NCI-H2227 (cell line): ENCODE measurements around the gene NHLRC2.

ENCODE experiments used
- DNase-seq: peaks from one replicate; lab custom pipeline; 2025; ENCODE audit not compliant: unreplicated experiment; lab: John Stamatoyannopoulos, UW

Gene NHLRC2

DNA sequence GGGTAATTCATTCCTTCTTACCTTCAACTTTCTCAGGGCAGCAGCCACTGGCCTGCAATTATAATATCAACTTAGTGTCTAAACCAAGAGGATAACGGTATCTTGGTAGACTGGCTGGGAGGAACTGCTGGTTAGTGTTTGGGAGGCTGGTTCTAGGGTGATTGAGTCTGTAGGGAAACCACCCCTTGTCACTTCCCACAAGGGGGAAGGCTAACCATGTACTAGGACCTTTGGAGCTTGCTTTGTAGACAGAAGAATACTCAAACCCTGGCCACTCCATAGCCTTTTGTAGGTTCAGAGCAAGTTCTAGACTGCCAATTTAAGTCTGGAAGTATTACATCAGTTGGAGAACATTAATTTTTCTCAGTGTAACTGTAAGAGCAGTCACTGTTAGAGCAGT is 51.3 kb downstream of the NHLRC2 start:
- DNase-seq: no peak

DNA sequence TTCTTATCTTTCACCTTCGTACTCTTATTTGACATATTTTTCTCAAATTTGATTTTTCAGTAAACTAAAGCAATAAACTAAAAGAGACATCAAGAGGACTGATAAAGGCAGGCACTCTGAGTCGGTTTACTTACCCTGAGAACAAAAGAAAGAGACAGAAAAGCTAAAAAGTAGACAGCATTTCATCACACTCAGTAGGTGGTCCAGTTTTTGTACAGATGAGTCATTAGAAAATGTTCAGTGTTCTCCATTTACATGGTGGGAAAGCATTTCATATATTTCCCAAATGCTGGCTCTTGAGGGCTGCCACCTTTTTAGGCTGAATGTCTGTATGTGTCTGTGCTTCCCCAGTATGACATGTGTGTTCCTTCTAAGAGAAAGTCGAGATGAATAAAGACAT is 52.7 kb downstream of the NHLRC2 start:
- no peak for DNase-seq

DNA sequence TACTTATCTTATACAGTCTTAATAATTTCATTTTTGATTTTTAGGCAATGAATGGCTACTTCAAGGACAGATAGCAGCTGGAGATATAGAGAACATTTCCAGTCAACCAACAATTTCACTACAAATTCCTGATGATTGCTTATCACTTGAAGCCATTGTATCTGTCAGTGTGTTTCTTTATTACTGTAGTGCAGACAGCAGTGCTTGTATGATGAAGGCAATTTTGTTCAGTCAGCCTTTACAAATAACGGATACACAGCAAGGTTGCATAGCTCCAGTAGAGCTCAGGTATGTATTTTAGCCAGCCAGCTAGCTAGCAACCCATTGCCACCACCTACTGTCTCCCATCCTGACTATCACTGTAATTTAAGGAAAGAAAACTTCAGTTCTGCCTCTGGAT is 53.8 kb downstream of the NHLRC2 start:
- no peak for DNase-seq

DNA sequence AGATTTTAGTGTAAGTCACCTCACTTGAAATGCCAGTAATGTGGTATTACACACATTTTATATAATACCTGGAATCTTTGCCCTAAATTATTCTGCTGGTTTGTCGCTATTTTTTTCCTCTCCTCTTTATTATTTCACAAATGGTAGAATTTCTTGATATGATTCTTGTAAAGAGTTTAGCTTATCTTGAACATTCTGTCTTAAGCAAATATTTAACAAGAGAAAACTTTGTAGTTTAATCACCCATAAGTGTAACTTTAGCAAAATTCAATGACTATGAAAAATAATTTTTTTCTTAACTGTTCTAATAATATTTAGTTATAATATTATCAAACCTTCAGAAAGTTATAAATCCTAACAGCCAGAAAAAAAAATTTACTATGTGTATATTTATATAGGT is 56.7 kb downstream of the NHLRC2 start:
- DNase-seq: no peak

DNA sequence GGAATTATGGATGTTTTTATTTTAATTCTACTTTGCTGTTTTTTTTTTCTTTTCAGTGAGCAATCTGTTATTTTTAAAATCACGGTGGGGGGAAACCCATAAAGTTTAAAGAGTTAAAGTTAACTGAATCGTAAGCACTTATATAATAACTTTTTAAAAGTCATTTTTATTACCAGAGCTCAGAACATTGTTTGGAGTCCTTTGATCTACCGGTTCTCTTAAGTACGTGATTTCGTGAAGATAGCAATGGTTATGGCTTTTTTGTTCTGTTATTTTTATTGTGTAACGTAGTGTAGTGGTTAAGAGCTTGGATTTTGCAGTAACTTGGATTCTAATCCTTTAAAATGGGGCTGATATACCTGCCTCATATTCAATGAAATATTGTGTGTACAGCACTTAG is 57.4 kb downstream of the NHLRC2 start:
- no peak for DNase-seq

DNA sequence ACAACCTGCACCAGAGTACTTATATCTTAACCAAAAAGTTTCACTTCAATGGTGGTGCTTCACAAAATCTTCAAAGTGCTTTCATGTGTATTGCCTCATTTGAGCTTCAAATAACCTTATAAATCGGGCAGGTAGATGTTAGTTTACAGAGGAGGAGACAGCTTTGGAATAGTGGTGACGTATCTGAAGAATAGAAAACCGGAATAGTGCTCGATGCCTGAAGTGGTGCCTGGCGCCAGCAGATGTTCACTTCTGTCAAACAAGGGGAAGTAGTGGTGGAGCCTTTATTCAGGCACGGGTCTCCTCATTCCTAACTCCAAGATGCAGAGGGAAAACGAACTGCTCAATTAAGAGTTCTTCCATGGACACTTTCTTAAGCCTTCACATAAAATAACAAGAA is 58.1 kb downstream of the NHLRC2 start:
- DNase-seq: no peak

DNA sequence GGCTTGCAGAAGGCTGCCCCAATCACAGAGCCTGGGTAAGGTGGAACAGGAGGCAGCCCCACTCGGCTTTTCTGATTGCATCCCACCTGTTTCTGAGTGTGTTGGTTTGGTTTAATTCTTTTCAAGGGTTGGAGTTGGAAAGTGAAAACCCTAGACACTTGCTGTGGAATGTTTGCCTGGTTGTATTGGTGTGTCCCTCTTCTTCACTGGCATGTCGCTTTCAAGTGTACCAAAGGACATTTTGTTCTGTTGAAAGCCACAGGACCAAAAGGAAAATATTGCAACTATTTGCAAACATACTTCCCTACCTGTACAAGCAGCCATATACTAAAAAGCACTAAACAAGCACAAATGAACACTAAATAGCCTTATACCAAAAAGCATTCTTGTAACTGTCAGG is 60.5 kb downstream of the NHLRC2 start:
- no peak for DNase-seq

DNA sequence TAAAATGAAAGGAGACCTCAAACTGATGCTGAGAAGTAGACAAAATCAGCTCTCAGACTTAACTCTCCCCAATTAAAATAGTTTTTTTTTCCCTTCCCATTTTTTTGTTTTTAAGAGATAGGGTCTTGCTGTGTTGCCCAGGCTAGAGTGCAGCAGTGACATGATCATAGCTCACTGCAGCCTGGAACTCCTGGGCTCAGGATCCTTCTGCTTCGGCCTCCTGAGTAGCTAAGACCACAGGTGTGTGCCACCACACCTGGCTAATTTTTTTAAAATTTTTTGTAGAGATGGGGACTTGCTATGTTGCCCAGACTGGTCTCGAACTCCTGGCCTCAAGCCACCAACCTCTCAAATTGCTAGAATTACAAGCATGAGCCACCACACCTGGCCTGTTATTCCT is 61.1 kb downstream of the NHLRC2 start:
- DNase-seq: no peak

DNA sequence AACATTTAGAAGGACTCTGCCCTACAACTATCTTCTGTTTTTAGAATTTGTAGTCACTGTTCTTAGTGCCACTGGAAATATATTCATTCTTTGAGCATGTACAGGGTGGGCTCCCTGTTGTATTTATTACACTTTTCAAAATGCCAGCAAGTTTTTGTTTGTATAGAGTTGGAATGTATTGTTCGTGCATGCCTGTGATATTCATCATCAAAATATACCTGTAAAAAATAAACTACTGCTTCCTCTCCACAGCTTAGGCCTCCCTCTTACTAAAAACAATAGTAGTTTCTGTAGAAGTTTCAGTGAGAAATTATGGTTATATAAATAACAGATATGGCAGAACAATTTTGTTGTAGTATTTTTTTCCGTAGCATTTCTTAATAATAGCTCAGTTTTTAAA is 61.6 kb downstream of the NHLRC2 start:
- no peak for DNase-seq

DNA sequence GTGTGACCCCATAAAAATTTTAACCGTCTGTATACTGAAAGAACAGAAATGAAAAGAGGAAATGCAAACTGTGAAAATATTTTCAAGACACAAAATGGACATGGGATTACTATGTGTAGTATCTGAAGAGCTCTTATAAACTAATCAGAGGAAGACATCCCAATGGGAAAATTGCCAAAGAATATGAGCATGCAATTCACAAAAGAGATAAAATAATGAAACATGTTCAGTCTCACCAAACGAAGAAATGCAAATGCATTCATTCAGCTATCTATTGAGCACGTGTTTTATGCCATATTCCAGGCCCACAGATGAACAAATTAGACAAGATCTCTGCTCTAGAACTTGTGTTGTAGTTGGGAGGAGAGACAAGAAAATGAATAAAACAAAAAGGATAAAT is 63.2 kb downstream of the NHLRC2 start:
- no peak for DNase-seq

DNA sequence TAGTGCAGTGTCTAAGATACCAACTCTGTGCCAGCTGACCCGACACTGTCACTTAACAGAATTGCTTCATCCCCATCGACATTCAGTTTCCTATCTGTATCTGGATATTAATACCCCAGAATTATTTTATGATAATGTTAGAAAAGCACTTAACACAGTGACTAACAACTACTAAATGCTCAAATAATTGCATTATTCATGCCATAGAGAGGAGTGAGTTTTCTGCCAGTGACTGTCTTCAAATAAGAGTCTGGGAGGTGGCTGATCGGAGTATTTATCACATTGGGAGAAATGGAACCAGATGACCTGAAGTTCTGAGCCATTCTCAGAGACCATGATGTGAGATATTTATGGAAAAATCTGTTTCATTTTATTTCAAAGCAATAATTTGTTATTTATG is 65.7 kb downstream of the NHLRC2 start:
- DNase-seq: no peak

DNA sequence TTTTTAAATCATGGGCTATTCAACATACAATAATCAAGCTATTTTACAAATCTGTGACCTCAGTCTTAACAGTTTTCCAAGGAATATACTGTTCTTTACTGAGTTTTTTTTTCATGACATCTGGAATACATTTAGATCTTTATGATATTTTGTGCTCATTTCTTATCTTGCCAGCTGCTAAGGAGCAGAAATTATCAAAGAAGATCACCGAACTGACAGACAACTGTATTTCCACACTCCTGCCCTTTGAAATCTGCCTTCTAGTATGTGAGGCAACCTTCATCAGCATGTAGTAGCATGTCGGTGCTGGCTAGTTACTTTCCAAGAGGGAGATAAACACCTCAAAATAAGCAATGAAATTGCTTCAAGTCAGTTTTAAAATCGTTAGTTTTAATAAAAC is 66.4 kb downstream of the NHLRC2 start:
- no peak for DNase-seq

DNA sequence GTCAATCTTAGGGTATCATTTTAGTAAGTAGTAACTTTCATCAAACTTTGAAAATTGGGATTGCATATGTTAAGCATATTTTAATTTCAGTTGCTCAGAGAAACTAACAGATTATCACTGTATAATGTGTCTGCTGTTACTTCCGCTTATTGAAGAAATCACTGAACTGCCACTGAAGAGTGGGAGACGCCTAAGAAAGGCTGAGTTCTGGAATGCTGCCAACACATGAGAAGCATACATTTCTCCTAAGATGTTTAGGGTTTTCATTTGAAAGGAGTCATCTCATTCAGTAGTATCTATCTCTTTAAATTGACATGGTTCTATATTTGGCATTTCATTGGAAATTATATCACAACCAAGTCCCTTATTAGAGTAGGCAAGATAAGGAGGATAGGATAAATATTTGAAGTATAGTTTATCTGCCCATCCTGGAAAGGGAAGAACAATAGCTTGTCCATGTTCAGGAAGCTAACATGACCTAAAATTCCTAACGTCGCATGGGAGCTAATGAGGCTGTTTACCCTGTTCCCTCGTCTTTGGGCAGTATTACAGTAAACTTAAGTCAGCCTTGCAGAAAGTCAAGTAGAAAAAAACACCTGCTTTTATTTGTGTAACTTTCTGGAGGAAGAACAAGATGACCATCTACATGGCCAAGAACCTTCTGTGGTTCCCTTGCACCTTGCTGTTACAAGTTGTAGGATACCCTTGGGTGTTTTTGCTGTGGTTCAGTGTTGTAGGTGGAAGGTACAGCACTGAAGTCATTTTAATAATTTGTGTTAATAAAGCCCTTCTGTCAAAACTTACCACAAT is 67.3 kb downstream of the NHLRC2 start:
- peak; percentile 17 for DNase-seq

DNA sequence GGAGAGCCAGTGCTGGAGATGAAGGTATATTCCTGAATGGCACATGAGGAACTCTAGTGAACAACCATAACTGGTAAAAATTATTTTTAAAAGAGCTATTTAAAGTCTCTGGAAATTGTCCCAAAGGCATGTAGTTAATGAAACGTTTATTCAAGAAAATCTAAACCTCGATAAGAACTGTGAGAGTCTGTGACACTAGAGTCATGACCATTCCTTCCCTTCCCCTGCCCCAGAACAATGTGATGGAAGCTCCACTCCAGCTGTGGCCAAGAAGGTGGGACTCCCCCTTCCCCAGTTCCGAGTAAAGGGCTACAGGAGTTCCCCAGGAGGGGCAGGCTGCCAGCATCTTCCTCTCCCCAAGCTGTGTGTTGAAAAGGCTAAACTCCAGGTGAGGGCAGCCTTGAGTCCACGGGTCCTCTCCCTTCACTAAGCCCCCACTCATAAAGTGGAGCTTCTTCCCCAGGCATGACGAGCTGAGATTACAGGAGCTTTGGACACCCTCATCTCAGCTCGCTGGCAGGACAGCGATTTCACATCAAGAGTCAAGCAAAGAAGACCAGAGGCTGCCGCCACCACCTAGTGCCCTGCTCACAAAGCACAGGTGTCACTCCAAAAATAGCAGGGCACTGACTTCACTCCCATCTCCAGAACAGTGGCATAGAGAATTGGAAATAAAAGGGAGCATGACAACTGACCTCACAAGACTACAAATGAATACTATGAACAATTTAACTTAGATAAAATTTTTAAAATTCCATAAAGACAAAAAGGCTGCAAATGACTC is 68.5 kb downstream of the NHLRC2 start:
- no peak for DNase-seq

DNA sequence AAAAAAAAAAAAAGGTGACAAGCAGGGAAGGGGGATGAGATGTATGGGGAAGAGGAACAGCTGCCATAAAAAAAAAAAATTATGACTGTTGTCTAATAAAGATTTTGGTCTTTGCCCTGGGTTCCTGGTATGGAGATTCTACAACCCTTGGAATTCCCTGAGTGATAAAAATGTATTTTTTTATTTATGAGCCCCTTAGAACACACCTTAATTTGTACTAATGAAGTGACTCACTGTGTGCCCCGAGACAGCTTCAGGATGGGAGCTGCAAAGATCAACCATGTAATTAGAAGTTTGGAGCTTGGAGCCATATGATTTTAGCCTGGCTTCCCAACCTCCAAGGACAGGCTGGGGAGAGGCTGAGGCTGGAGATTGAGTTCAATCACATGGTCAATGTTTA is 69.7 kb downstream of the NHLRC2 start:
- no peak for DNase-seq

DNA sequence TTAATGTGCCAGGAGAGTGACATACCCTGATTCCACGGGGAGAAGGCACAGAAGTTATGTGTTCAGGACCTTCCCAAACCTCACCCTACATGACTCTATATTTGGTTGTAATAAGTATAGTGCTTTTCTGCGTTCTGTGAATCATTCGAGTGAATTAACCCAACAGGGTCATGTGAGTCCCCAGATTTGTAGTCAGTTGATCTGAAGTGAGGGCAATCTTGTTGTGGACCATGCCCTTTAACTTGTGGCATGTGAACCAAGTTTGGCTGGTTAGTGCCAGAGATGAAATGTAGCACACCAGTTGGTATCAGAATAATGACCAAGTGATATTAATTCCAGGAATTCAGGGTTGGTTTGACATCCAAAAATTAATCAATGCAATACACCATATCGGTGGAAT is 70.2 kb downstream of the NHLRC2 start:
- DNase-seq: no peak

DNA sequence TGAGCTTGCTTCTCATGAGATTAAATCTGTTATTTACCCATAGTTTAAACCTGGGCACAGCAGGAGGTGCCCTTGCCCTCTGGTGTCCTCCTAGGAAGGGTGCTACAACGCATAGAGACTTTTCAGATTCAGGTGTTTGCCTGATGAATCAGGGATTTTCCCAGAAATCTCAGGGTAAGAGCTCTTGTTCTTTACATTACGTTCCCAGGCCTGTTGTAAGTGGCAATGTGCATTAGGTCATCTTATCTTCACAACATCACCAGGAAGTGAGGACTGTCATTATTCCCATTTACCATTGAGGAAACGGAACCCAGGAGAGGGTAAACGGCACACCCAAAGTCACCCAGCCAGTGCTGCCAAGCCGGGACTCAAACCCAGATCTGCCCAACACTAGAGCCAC is 73.0 kb downstream of the NHLRC2 start:
- no peak for DNase-seq

DNA sequence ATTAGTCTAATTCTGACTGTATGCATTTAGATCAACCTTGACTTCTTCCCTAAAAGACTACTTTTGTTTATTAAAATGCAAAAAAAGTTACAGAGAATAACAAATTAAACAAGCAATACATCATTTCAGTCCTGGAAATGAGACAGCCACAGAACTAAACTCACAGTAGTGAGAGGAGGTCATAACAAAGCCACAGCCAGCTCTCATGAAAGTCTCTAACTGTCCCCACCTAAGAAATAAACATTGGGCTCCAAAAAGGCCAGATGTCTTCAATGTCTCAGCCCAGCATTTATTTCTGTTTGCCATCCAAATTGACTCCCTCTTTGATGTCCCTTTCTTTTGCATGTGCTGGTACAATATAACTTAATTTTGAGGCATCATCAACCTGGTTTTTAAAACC is 74.4 kb downstream of the NHLRC2 start:
- DNase-seq: no peak

DNA sequence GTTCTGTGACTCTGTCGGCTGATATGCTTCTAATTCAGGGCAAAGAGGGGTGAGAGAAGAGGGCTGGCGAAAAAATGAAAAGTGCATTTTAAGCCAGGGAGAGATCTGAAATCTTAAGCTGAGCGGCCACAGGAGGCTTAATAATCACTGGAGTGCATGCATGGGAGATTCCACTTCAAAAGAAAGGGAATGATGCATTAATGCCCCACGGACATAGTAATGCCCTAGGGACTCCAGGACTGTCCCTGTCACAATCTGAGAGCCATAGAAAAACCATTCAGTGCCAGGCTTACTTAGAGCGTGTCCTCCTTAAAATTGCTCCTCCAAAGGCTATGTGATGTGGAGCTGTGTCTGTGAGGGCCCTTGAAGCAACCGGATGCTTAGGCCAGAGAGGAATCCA is 75.1 kb downstream of the NHLRC2 start:
- no peak for DNase-seq

DNA sequence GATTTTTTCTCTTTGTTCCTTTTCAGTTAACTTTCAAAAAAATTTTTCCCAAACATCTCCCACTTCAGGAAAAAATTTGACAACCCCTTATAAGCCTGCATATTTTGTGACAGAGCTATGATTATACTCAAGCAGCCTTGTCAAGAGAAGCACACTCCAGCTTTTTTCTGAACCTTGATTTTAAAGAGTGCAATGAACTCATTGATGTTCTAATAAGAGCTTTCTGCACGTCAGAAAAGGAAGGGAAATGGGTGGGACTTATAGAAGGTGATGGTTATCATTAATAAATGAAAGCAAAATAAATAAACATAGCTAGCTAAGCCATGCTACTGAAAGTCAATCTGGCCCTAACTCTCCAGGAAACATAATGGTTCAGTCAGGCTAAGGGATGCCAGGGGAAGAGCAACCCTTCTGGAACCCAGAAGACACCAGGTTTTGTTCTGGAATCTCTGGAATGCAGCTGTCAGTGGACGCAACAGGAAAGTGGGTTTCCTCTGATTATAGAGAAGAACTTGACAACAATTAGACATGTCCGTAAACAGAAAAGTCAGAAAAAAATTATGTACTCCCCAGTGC is 76.1 kb downstream of the NHLRC2 start:
- no peak for DNase-seq

DNA sequence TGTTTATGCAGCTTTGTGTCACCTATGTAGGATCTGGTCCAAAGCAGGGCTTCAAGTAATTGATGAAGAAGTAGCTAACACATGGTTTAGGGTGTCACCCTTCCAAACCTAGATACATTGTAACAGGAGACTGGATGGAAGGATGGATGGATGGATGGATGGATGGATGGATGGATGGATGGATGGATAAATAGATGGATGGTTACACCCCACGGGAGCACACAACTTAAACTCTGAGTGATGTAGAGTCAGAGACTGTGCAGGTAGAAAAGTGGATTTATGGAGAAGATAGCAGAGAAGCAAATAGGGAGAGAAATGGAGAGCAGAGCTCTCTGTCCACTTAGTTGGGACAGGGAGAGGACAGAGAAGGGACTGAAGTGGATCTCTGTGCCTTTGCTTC is 78.4 kb downstream of the NHLRC2 start:
- DNase-seq: no peak

DNA sequence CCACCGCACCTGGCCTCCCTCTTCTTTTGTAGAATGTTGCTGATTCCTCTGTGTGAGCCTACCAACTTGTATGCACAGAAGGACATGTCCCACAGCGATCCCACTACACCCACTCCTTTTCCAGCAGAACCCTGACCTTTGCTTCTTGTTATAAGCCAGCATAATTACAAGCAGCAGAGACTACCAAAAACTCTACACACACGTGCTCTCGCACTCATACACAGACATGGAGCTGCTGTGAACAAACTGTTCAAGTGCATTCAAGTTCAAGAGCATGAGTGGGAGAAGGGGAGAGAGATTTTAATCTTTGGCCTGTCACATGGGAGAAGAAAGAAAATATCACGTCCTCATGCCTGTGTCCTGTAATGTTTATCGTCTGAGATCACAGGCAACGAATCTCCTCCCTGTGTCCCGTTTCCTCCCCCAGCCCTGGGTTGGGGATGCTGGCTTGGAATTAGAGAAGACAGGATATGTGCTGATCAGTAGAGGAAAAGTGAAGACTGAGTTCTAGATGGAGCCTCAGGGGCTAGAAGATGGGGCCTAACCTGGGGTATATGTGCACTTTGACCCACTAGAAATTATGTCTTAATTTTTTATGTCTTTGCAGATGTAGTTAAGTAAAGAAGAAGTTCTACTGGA is 79.6 kb downstream of the NHLRC2 start:
- no peak for DNase-seq
